Sigmoid colon (tissue), 3 donors: Measurements from ENCODE around the gene CAMTA1.

ENCODE experiments used
- POLR2A ChIP-seq, 2 donors: fragments of 450-650 bp; IDR thresholded peaks; one replicate each; pipeline ENCODE4 v1.6.1; 2016; ENCODE audit warnings: antibody characterized with exemption in 2 of 2, mild to moderate bottlenecking in 2 of 2, moderate library complexity in 2 of 2
- TF ChIP-seq, protein P1 (sequence below), 4 experiments: fragments of 450-650 bp in 3 of 4; fragments of 200-600 bp in 1 of 4; IDR thresholded peaks; one replicate each; pipeline ENCODE4 v1.5.1; 2016 to 2019; ENCODE audit warnings: antibody characterized with exemption in 4 of 4, mild to moderate bottlenecking in 3 of 4, moderate library complexity in 2 of 4

DNA sequence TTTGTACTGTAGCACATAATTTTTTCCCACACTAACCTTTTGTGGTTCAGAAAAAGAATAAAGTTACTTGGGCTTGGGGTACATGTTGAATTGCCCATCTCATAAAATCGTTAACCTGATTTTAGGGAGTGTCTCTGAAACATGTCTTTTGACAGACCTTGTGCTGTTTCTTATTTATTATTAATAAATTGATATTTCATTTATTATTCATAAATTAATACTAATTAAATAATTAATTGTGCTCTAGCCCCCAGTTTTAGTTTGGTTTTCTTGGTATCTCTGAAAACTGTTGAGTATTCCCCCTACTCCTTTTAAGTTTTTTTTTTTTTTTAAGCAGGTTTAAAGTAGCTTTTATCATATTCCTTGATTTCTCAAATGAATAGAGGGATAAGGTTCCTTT lies 27.9 kb downstream of the CAMTA1 start:
- TF ChIP-seq, protein P1, sequence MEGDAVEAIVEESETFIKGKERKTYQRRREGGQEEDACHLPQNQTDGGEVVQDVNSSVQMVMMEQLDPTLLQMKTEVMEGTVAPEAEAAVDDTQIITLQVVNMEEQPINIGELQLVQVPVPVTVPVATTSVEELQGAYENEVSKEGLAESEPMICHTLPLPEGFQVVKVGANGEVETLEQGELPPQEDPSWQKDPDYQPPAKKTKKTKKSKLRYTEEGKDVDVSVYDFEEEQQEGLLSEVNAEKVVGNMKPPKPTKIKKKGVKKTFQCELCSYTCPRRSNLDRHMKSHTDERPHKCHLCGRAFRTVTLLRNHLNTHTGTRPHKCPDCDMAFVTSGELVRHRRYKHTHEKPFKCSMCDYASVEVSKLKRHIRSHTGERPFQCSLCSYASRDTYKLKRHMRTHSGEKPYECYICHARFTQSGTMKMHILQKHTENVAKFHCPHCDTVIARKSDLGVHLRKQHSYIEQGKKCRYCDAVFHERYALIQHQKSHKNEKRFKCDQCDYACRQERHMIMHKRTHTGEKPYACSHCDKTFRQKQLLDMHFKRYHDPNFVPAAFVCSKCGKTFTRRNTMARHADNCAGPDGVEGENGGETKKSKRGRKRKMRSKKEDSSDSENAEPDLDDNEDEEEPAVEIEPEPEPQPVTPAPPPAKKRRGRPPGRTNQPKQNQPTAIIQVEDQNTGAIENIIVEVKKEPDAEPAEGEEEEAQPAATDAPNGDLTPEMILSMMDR (IDR thresholded peaks at IDR 0.05), result no peak
- TF ChIP-seq POLR2A (IDR thresholded peaks at IDR 0.05), result no peak
